Measurements from ENCODE around the gene AFG1L. TPM values are rescaled to one million over a fixed set of nuclear protein-coding genes. Genes with fewer than 3 reads are reported as not detected.
"Not testable (repeated sequence)": the region's sequence is repeated elsewhere in the genome, so short reads cannot be mapped to it uniquely, and the experiment has no call there.

Gene AFG1L
- total RNA-seq, 1 experiment from 2014 or later = 4.9 TPM

DNA sequence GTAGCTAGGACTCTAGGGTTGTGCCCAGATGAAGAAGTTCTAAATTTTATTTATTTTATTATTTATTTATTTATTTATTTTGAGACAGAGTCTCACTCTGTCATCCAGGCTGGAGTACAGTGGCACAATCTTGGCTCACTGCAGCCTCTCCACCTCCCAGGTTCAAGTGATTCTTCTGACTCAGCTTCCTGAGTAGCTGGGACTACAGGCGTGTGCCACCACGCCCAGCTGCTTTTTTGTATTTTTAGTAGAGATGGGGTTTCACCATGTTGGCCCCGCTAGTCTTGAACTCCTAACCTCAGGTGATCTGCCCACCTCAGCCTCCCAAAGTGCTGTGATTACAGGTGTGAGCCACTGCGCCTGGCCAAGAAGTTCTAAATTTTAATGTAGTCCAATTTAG is 13.8 kb downstream of the AFG1L start:
- BruUV-seq (replicated peaks); H3K27ac ChIP-seq (ENCODE audit: low read depth, low read length); intact Hi-C loops (cut with micrococcal nuclease); H3K27me3 ChIP-seq (ENCODE audit: insufficient read depth, low read length); POLR2A ChIA-PET; H3K9me3 ChIP-seq (ENCODE audit: control insufficient read depth in 1 of 2, insufficient read depth in 1 of 2, low read depth in 1 of 2, low read length in 2 of 2); H3K9me2 ChIP-seq (ENCODE audit: insufficient read depth); H2AFZ ChIP-seq (ENCODE audit: low read depth, low read length, poor library complexity, severe bottlenecking); RAD21 ChIA-PET (ENCODE audit: low non-redundant PET in 1 of 2, low total read pairs in 2 of 2, uncharacterized antibody in 2 of 2, unreplicated experiment in 2 of 2); H4K20me1 ChIP-seq (ENCODE audit: insufficient read depth); CTCF ChIA-PET; DNase-seq (ENCODE audit: low read depth, low spot score); H3K36me3 ChIP-seq (ENCODE audit: control insufficient read depth in 1 of 2, insufficient read depth in 2 of 2, low read length in 2 of 2); H3K79me2 ChIP-seq (ENCODE audit: insufficient read depth, low read length); H3K4me3 ChIP-seq (replicated peaks in 1 of 2; ENCODE audit: low read depth in 1 of 2, low read length in 2 of 2); H3K9ac ChIP-seq (ENCODE audit: low read length): not testable (repeated sequence)
- Histone ChIP-seq H3K4me2 (ENCODE audit: low read length) (peak overlapping the region; percentile 50), H3K4me1 (ENCODE audit: control insufficient read depth in 1 of 2, insufficient read depth in 2 of 2, low read length in 2 of 2) (peaks cover 0 to 11% of the 10 kb centered on the region in 2 experiments; a peak in 2 of 4 replicates)
- peak; percentile 52 for ATAC-seq

- no peak for TF ChIP-seq ATF3 (IDR thresholded peaks at IDR 0.05)
- TF ChIP-seq CEBPB (IDR thresholded peaks at IDR 0.05; ENCODE audit: low read depth) = no peak
- TF ChIP-seq MAX (IDR thresholded peaks at IDR 0.05) = no peak
- no peak for TF ChIP-seq POLR2AphosphoS5 (IDR thresholded peaks at IDR 0.05; ENCODE audit: low read depth, low read length)
- Histone ChIP-seq H3K27ac (ENCODE audit: low read depth, low read length) (no peak overlapping the region), H3K9ac (ENCODE audit: low read length) (no peak overlapping the region), H3K36me3 (ENCODE audit: control insufficient read depth in 1 of 2, insufficient read depth in 2 of 2, low read length in 2 of 2) (no peaks in the 10 kb centered on the region), H2AFZ (ENCODE audit: low read depth, low read length, poor library complexity, severe bottlenecking) (no peak overlapping the region), H3K9me2 (ENCODE audit: insufficient read depth) (no peaks in the 10 kb centered on the region), H4K20me1 (ENCODE audit: insufficient read depth) (no peaks in the 10 kb centered on the region), H3K9me3 (ENCODE audit: control insufficient read depth in 1 of 2, insufficient read depth in 1 of 2, low read depth in 1 of 2, low read length in 2 of 2) (no peaks in the 10 kb centered on the region), H3K27me3 (ENCODE audit: insufficient read depth, low read length) (no peaks in the 10 kb centered on the region), H3K79me2 (ENCODE audit: insufficient read depth, low read length) (no peaks in the 10 kb centered on the region), H3K4me2 (ENCODE audit: low read length) (no peak overlapping the region), H3K4me1 (ENCODE audit: control insufficient read depth in 1 of 2, insufficient read depth in 2 of 2, low read length in 2 of 2) (peaks cover 0 to 11% of the 10 kb centered on the region in 2 experiments; a peak in 2 of 4 replicates), H3K4me3 (replicated peaks in 1 of 2; ENCODE audit: low read depth in 1 of 2, low read length in 2 of 2) (no peak overlapping the region)
- intact Hi-C loops (cut with micrococcal nuclease) = no loop called here
- CTCF ChIA-PET = no interaction called here
- DNase-seq (ENCODE audit: low read depth, low spot score) (no peak), ATAC-seq (no peak)
- no TSS peak for BruUV-seq (replicated peaks)
- RAD21 ChIA-PET (ENCODE audit: low non-redundant PET in 1 of 2, low total read pairs in 2 of 2, uncharacterized antibody in 2 of 2, unreplicated experiment in 2 of 2) = no interaction called here
- POLR2A ChIA-PET = interaction anchor here (0.6 kb wide), 1 partner anchor 25 kb away, joined by 6 read pairs; no protein-coding TSS in a partner anchor
Measured at GRCh38 chr6:108309844-108310243, 15.0 kb downstream of the AFG1L start.

Data from HCT116 (cell line).